Skeletal muscle tissue (tissue), 4 donors: Measurements from ENCODE around the gene CUTC. TPM values are rescaled to one million over a fixed set of nuclear protein-coding genes. Genes with fewer than 3 reads are reported as not detected.

ENCODE experiments used
- H3K27ac ChIP-seq: one replicate; pipeline ENCODE4 v1.7.0; 2013; ENCODE audit warnings: mild to moderate bottlenecking, low read depth, low read length, inconsistent platforms
- H3K27me3 ChIP-seq, 3 donors: one replicate each; pipeline ENCODE4 v1.7.0; 2013; ENCODE audit warnings: low read length in 3 of 3; ENCODE audit not compliant: control insufficient read depth in 3 of 3, insufficient read depth in 3 of 3
- H3K36me3 ChIP-seq, 3 donors: one replicate each; pipeline ENCODE4 v1.7.0; 2013; ENCODE audit warnings: low read length in 3 of 3; ENCODE audit not compliant: control insufficient read depth in 3 of 3, insufficient read depth in 3 of 3
- H3K4me1 ChIP-seq, 3 donors: one replicate each; pipeline ENCODE4 v1.7.0; 2013; ENCODE audit warnings: low read length in 3 of 3, mild to moderate bottlenecking in 3 of 3; ENCODE audit not compliant: control insufficient read depth in 3 of 3, insufficient read depth in 3 of 3
- H3K4me3 ChIP-seq, 3 donors: one replicate each; pipeline ENCODE4 v1.7.0; 2013; ENCODE audit warnings: low read length in 3 of 3
- H3K9ac ChIP-seq, 3 donors: one replicate each; pipeline ENCODE4 v1.7.0; 2013; ENCODE audit warnings: low read length in 3 of 3, mild to moderate bottlenecking in 3 of 3, moderate library complexity in 2 of 3, low read depth in 1 of 3
- H3K9me3 ChIP-seq, 3 donors: one replicate each; pipeline ENCODE4 v1.7.0; 2013; ENCODE audit warnings: low read length in 3 of 3; ENCODE audit not compliant: control insufficient read depth in 3 of 3
- total RNA-seq: library from RNA; depleted of rRNA; stranded (reverse); fragments of >200 nt; gene quantifications from one replicate; pipeline ENCODE4 v1.2.3, GENCODE V29; 2014
- donor health status: Osteomylitis.

CUTC gene
- total RNA-seq, 1 donor from 2014 or later: 19.3 TPM

DNA sequence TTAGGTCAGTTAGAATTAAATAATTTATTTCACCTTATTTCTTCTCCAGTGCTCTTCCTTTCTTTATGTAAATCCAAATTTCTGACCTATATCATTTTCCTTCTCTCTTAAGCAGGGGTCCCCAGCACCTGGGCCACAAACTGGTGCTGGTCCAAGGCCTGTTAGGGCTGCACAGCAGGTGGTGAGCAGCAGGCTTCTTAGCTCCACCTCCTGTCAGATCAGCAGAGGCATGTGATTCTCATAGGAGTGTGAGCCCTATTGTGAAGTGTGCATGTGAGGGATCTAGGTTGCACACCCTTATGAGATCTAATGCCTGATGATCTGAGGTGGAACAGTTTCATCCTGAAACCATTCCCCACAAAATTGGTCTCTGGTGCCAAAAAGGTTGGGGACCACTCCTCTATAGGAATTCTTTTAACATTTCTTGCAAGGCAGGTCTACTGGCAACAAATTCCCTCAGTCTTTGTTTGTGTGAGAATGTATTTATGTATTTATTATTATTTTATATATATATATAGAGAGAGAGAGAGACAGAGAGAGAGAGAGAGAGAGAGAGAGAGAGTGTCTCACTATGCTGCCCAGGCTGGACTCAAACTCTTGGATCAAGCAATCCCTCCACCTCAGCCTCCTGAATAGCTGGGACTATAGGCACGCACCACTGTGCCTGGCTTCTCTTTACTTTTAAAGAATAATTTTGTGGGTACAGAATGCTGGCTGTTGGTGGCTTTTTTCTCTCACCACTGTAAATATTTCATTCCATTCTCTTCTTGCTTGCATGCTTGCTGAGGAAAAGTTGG is 46.1 kb downstream of the CUTC start:
- no peaks in the 10 kb centered on the region for H3K9me3 ChIP-seq
- H3K4me1 ChIP-seq: peaks cover 0 to 4% (median 2%) of the 10 kb centered on the region in 3 donors
- H3K27ac ChIP-seq: no peak overlapping the region
- no peaks in the 10 kb centered on the region for H3K27me3 ChIP-seq
- H3K9ac ChIP-seq: no peak overlapping the region
- no peak overlapping the region for H3K4me3 ChIP-seq
- no peaks in the 10 kb centered on the region for H3K36me3 ChIP-seq

DNA sequence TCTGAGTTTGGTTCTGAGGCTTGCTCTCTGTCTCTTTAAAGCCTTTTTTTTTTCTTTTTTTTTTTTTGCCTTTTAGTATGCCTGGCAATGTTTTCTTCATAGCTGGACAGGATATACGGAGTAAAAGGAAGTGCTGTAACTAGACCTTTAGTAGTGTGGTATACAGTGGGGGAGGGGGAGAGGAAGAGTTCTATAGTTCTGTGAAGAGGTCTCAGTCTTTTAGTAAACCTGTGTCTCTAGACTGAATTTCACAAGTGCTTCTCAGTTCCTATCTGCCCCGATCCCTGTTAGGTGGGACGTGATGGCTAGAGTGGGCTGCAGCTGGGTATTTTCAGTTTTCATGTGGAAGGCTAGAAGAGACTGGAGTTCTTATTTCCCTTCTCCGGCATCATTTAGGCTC is 47.3 kb downstream of the CUTC start:
- Histone ChIP-seq H3K27me3 (no peaks in the 10 kb centered on the region), H3K27ac (peak overlapping the region; percentile 51), H3K9ac (peak overlapping the region in 1 of 3 donors; percentile 18), H3K4me3 (no peak overlapping the region), H3K9me3 (no peaks in the 10 kb centered on the region), H3K4me1 (peaks cover 4 to 6% (median 5%) of the 10 kb centered on the region in 3 donors), H3K36me3 (no peaks in the 10 kb centered on the region)

DNA sequence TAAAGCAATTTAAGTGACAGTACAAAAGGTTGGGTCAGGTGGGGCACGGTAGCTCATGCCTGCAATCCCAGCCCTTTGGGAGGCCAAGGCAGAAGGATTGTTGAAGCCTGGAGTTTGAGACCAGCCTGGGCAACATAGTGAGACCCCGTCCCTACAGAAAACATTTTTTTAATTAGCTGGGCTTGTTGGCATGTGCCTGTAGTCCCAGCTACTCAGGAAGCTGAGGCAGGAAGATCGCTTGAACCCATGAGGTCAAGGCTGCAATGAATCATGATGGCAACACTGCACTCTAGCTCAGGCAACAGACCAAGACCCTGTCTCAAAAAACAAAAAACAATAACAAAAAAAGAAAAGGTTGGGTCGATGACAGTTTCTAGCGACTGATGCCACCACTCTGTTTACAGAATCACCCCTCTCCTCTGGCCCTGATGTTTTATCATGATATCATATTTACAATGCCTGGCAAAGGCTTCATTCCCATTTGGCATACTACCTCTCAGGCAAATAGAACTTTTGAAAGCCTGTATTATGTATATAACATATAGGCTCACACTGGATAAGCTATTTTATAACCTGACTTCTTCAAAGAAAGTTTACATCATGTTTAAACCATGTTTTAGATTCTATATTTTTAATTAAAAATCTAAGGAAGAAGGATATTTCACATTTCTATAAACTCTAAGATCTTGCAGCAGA is 49.8 kb downstream of the CUTC start:
- H3K9me3 ChIP-seq: no peaks in the 10 kb centered on the region
- H3K36me3 ChIP-seq: no peaks in the 10 kb centered on the region
- H3K9ac ChIP-seq: no peak overlapping the region
- no peak overlapping the region for H3K4me3 ChIP-seq
- H3K27me3 ChIP-seq: no peaks in the 10 kb centered on the region
- peaks cover 7 to 11% (median 7%) of the 10 kb centered on the region in 3 donors for H3K4me1 ChIP-seq
- H3K27ac ChIP-seq: no peak overlapping the region

DNA sequence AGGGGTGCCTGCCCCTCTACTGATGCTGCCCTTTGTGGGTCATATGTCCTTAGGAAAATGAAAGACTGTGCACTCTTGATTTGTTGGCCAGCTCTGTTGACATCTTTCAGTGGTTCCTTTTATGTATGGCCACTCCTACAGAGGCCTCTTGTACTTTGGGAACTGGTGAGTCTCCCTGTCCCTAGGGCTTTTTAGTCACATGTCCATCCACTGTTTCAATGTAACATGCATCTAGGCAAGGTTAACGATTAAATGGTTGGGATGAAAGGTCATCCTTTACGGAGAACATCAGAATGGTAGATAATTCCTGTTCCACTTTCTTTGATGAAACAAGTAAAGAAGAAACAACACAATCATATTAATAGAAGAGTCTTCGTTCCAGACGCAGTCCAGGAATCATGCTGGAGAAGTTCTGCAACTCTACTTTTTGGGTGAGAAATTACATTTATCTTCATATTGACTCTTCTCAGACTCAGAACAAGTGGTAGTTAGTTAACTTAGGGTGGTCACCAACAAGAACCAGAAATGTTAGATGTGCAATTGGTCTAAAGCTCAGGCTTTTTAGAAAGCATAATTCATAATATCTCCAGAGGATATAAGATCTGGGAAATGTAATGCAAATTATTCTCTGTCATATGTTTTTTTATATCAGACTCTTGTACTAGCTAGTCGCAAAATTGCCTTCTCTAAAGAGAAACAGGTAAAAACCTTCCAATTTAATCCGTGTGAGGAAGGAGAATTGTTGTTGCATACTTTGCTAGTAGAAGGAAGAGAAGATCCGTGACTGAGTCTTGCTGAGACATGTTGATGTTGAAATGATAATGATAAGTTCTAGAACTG is 50.6 kb downstream of the CUTC start, which contains the start of gene ABCC2:
Gene ABCC2 (plus strand): TSS at position 194 of the 840 bp plus-strand sequence. CDS start 205 bp downstream, at position 399.
- Histone ChIP-seq H3K9ac (no peak within 1 kb of the TSS), H3K4me3 (no peak within 1 kb of the TSS), H3K4me1 (peaks cover 7 to 11% (median 7%) of the 10 kb centered on the region in 3 donors), H3K36me3 (no peaks in the 10 kb centered on the region), H3K9me3 (no peaks in the 10 kb centered on the region), H3K27me3 (no peaks in the 10 kb centered on the region), H3K27ac (no peak within 1 kb of the TSS)

- Histone ChIP-seq H3K9me3 (no peaks in the 10 kb centered on the region), H3K27ac (no peak overlapping the region)
Measured at GRCh38 chr10:99784016-99784726, 52.1 kb downstream of the CUTC start.

GRCh38 chr10:99784727-99785441 is 52.9 kb downstream of the CUTC start:
- H3K36me3 ChIP-seq: no peaks in the 10 kb centered on the region
- H3K4me3 ChIP-seq: no peak overlapping the region
- H3K4me1 ChIP-seq: peaks cover 8 to 16% (median 14%) of the 10 kb centered on the region in 3 donors
- no peaks in the 10 kb centered on the region for H3K27me3 ChIP-seq
- no peaks in the 10 kb centered on the region for H3K9me3 ChIP-seq
- H3K9ac ChIP-seq: no peak overlapping the region
- H3K27ac ChIP-seq: no peak overlapping the region

More at GRCh38 chr10:99784016-99784726, 52.1 kb downstream of the CUTC start:
- Histone ChIP-seq H3K36me3 (no peaks in the 10 kb centered on the region), H3K27me3 (no peaks in the 10 kb centered on the region), H3K4me1 (peaks cover 10 to 17% (median 16%) of the 10 kb centered on the region in 3 donors), H3K9ac (no peak overlapping the region), H3K4me3 (no peak overlapping the region)

DNA sequence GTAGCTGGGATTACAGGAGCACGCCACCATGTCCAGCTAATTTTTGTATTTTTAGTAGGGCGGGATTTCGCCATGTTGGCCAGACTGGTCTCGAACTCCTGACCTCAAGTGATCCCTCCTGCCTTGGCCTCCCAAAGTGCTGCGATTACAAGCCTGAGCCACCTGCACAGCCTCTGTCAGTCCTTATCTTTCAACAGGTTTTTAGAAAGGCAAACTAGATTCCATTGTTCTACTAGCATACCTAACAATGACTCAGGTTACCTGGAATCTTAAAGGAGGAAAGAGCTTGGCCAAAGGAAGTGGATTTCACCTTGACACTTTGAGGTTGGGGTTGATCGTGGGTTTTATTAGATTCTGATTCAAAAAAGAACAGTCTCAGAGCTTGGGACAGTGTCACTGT is 53.6 kb downstream of the CUTC start:
- Histone ChIP-seq H3K9ac (no peak overlapping the region), H3K9me3 (no peaks in the 10 kb centered on the region), H3K36me3 (no peaks in the 10 kb centered on the region), H3K4me3 (no peak overlapping the region), H3K27ac (no peak overlapping the region), H3K27me3 (no peaks in the 10 kb centered on the region), H3K4me1 (peaks cover 8 to 16% (median 14%) of the 10 kb centered on the region in 3 donors)

DNA sequence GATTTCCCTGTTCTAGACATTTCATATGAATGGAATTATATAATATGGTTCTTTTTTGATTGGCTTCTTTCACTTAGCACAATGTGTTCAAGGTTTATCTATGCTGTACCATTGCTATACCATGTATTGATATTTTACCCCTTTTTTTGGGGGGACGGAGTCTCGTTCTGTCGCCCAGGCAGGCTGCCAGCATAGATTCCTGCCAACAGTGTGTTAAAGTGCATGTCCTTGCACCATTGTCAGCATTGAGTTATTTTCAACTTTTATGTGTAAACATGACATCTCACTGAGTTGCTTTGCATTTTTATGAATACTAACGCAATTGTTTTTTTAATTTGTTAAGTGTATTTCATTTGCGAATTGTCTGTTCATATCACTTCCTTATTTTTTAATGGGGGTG is 55.3 kb downstream of the CUTC start:
- H3K4me1 ChIP-seq: peaks cover 8 to 16% (median 14%) of the 10 kb centered on the region in 3 donors
- H3K4me3 ChIP-seq: no peak overlapping the region
- no peaks in the 10 kb centered on the region for H3K36me3 ChIP-seq
- H3K27ac ChIP-seq: no peak overlapping the region
- no peak overlapping the region for H3K9ac ChIP-seq
- H3K9me3 ChIP-seq: no peaks in the 10 kb centered on the region
- no peaks in the 10 kb centered on the region for H3K27me3 ChIP-seq
